Neuronal stem cell (in vitro differentiated cells): Measurements from ENCODE around the gene TAB2.

Experiments used
- DNase-seq: peaks from one replicate; pipeline ENCODE4 v3.0.0-alpha.2; 2013; ENCODE audit warnings: low spot score
- H2AFZ ChIP-seq: one replicate; pipeline ENCODE4 v1.6.1; 2013; ENCODE audit warnings: mild to moderate bottlenecking, low read length, inconsistent platforms
- H2AK5ac ChIP-seq: 2 replicates; pipeline ENCODE4 v1.6.1; 2013; ENCODE audit warnings: low read depth, mild to moderate bottlenecking, inconsistent platforms, low read length, moderate library complexity, mixed read lengths
- H2BK120ac ChIP-seq: 2 replicates; pipeline ENCODE4 v1.6.1; 2013; ENCODE audit warnings: low read depth, mild to moderate bottlenecking, inconsistent platforms, low read length, moderate library complexity, mixed read lengths
- H2BK12ac ChIP-seq: one replicate; pipeline ENCODE4 v1.6.1; 2013; ENCODE audit warnings: low read length, inconsistent platforms
- H2BK15ac ChIP-seq: 2 replicates; pipeline ENCODE4 v1.6.1; 2013; ENCODE audit warnings: mild to moderate bottlenecking, low read length, inconsistent platforms, mixed read lengths
- H2BK5ac ChIP-seq: one replicate; pipeline ENCODE4 v1.6.1; 2013; ENCODE audit warnings: inconsistent platforms, mild to moderate bottlenecking, low read length, moderate library complexity
- H3K14ac ChIP-seq: one replicate; pipeline ENCODE4 v1.6.1; 2013; ENCODE audit warnings: low read length, inconsistent platforms
- H3K18ac ChIP-seq: 2 replicates; pipeline ENCODE4 v1.6.1; 2013; ENCODE audit warnings: low read length, inconsistent platforms
- H3K23ac ChIP-seq: 2 replicates; pipeline ENCODE4 v1.6.1; 2013; ENCODE audit warnings: low read depth, mild to moderate bottlenecking, mixed read lengths, low read length, inconsistent platforms; ENCODE audit not compliant: poor library complexity
- H3K27ac ChIP-seq: replicated peaks from 3 replicates; pipeline ENCODE4 v1.5.1; 2013; ENCODE audit warnings: low read length, inconsistent platforms
- H3K27me3 ChIP-seq, 3 experiments: 2 replicates each; pipeline ENCODE4 v1.6.1; 2013; ENCODE audit warnings: low read length in 3 of 3, mild to moderate bottlenecking in 2 of 3, inconsistent platforms in 1 of 3, low read depth in 1 of 3, mixed read lengths in 1 of 3, moderate library complexity in 1 of 3; ENCODE audit not compliant: control insufficient read depth in 3 of 3, insufficient read depth in 3 of 3
- H3K36me3 ChIP-seq, 2 donors: replicated peaks in 1 of 2; 2 replicates each; pipeline ENCODE4 v1.6.1; 2013; ENCODE audit warnings: low read length in 2 of 2; ENCODE audit not compliant: control insufficient read depth in 2 of 2, insufficient read depth in 2 of 2
- H3K4ac ChIP-seq: 2 replicates; pipeline ENCODE4 v1.6.1; 2013; ENCODE audit warnings: inconsistent platforms, mild to moderate bottlenecking, low read length, moderate library complexity
- H3K4me1 ChIP-seq, 2 donors: 1 replicate in 1 of 2; 2 replicates in 1 of 2; pipeline ENCODE4 v1.6.1; 2013; ENCODE audit warnings: low read length in 2 of 2, low read depth in 1 of 2; ENCODE audit not compliant: control insufficient read depth in 2 of 2, insufficient read depth in 1 of 2
- H3K4me2 ChIP-seq: one replicate; pipeline ENCODE4 v1.6.1; 2013; ENCODE audit warnings: mild to moderate bottlenecking, low read length, inconsistent platforms; ENCODE audit not compliant: insufficient read depth, poor library complexity, severe bottlenecking
- H3K4me3 ChIP-seq, 2 donors: 2 replicates each; pipeline ENCODE4 v1.5.1; 2013; ENCODE audit warnings: low read length in 2 of 2, mild to moderate bottlenecking in 2 of 2, inconsistent platforms in 1 of 2, moderate library complexity in 1 of 2
- H3K79me1 ChIP-seq: one replicate; pipeline ENCODE4 v1.6.1; 2013; ENCODE audit warnings: low read depth, mild to moderate bottlenecking, inconsistent platforms, low read length, moderate library complexity
- H3K9ac ChIP-seq: one replicate; pipeline ENCODE4 v1.6.1; 2013; ENCODE audit warnings: mild to moderate bottlenecking, low read depth, low read length, inconsistent platforms; ENCODE audit not compliant: poor library complexity
- H3K9me3 ChIP-seq, 2 donors: replicated peaks in 1 of 2; 2 replicates each; pipeline versions ENCODE3 to v1.6.1; 2013; ENCODE audit warnings: low read length in 2 of 2, mild to moderate bottlenecking in 2 of 2, inconsistent platforms in 1 of 2, low read depth in 1 of 2, mixed read lengths in 1 of 2, moderate library complexity in 1 of 2; ENCODE audit not compliant: control insufficient read depth in 2 of 2, insufficient read depth in 1 of 2
- H4K8ac ChIP-seq: one replicate; pipeline ENCODE4 v1.6.1; 2013; ENCODE audit warnings: low read depth, mild to moderate bottlenecking, inconsistent platforms, low read length, moderate library complexity
- H4K91ac ChIP-seq: one replicate; pipeline ENCODE4 v1.6.1; 2013; ENCODE audit warnings: low read length, low read depth, mild to moderate bottlenecking, inconsistent platforms; ENCODE audit not compliant: poor library complexity
- WGBS, 2 donors: extraction: QIAGEN DNeasy Blood & Tissue Kit; methylation state at CpG; one replicate each; pipeline ENCODE4 v1.1.7; 2013; ENCODE audit warnings: missing lambda C conversion rate in 2 of 2, mixed read lengths in 1 of 2; ENCODE audit not compliant: insufficient read length in 2 of 2, insufficient replicate concordance in 1 of 2; ENCODE audit errors: extremely low coverage in 2 of 2; 5-methylcytosine and 5-hydroxymethylcytosine counted together

TAB2 gene

DNA sequence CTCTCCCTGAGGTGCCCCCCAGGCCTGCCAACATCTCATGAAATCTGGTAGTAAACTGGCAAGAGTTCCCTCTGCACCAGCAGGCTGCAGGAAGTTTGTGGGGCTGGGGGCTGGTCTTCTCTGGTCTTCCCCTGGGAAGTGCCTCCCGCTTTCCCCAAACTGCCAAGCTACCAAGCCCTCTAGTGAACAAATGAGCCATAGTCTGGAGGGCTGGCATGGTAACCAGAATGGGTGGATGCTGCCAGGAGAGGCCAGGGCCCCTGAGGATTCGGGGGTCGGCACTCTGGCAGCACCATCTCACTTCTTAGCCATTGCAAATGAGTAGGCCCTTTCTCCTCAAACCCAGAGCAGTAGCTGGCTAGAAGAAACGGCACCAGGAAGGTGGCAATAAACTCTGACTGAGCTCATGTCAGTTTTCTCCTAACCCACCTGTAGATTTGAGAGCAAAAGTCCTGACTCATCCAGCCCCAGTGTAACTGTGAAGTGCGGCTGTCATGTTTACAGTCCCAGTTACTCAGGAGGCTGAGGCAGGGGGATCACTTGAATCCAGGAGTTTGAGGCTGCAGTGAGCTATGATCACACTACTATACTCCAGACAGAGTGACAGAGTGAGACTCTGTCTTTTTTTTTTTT lies 131.4 kb downstream of the TAB2 start:
- WGBS, 2 donors, result no CpG with 5 or more reads among the region's 5 CpGs
- H2BK5ac ChIP-seq, result no peak overlapping the region
- H4K8ac ChIP-seq, result no peak overlapping the region
- no peak overlapping the region for H2BK12ac ChIP-seq
- peaks cover 0 to 4% of the 10 kb centered on the region in 2 donors for H3K9me3 ChIP-seq
- no peak for DNase-seq
- H2AFZ ChIP-seq, result no peak overlapping the region
- no peak overlapping the region for H3K4ac ChIP-seq
- no peak overlapping the region for H3K23ac ChIP-seq
- no peak overlapping the region for H3K4me2 ChIP-seq
- H3K27me3 ChIP-seq, result peaks cover 15 to 42% (median 36%) of the 10 kb centered on the region in 3 experiments
- H2AK5ac ChIP-seq, result no peak overlapping the region
- H3K36me3 ChIP-seq, result no peaks in the 10 kb centered on the region
- no peak overlapping the region for H3K9ac ChIP-seq
- no peak overlapping the region for H2BK15ac ChIP-seq
- no peak overlapping the region for H2BK120ac ChIP-seq
- no peak overlapping the region for H3K27ac ChIP-seq
- no peaks in the 10 kb centered on the region for H3K79me1 ChIP-seq
- no peaks in the 10 kb centered on the region for H3K4me1 ChIP-seq
- no peak overlapping the region for H4K91ac ChIP-seq
- no peak overlapping the region for H3K14ac ChIP-seq
- no peak overlapping the region for H3K4me3 ChIP-seq
- H3K18ac ChIP-seq, result no peak overlapping the region

DNA sequence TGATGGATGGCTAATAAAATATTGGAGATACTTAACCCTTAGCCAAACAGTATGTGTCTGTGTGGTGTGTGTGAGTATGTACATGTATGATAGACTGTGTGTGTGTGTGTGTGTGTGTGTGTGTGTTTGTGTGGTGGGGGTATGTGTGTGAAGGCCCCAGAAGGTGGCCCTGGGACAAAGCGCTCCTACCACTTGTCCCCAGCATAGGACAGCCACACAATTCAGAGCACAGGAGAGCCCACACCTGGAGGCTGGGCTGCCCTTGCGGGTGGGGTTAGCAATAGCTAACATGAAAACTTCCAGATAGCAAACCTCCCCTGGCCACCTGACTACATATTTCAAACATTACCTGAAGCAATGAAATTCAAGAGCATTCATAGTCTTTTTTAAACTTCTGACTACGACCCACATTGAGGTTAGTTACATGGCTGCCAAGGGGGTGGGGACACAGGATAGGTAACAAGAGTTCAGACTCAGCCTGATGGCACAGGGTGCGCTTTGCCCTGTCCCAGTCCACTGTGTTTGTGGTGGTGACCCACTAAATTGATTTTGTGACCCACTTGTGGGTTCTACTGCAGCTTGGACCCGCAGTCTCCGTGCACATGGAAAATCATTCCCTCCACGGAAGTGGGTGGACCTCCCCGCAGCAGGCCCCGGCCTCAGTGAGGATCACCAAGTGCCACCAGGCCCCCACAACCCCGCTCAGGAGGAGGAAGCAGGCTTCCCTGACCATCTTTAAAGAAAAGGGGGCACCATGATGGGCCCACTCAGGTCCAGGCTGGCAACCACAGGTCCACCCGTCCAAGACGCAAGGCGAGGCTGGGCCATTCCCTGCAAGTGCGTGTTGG lies 132.5 kb downstream of the TAB2 start:
- Histone ChIP-seq H3K4ac (no peak overlapping the region), H4K91ac (no peak overlapping the region), H3K18ac (peak overlapping the region; percentile 90), H3K4me2 (peak overlapping the region; percentile 82), H3K4me1 (no peaks in the 10 kb centered on the region), H3K4me3 (peak overlapping the region in 1 of 2 donors; percentile 78), H2BK12ac (peak overlapping the region; percentile 65), H2BK120ac (no peak overlapping the region), H2BK15ac (peak overlapping the region; percentile 6), H2AFZ (no peak overlapping the region), H3K9ac (no peak overlapping the region), H3K9me3 (no peaks in the 10 kb centered on the region), H2AK5ac (no peak overlapping the region), H3K36me3 (no peaks in the 10 kb centered on the region), H3K79me1 (no peaks in the 10 kb centered on the region), H3K27ac (no peak overlapping the region), H3K14ac (no peak overlapping the region), H3K27me3 (peaks cover 15 to 47% (median 36%) of the 10 kb centered on the region in 3 experiments), H3K23ac (peak overlapping the region; percentile 74), H2BK5ac (peak overlapping the region; percentile 6), H4K8ac (no peak overlapping the region)
- DNase-seq, result no peak
- no CpG with 5 or more reads among the region's 14 CpGs for WGBS, 2 donors

DNA sequence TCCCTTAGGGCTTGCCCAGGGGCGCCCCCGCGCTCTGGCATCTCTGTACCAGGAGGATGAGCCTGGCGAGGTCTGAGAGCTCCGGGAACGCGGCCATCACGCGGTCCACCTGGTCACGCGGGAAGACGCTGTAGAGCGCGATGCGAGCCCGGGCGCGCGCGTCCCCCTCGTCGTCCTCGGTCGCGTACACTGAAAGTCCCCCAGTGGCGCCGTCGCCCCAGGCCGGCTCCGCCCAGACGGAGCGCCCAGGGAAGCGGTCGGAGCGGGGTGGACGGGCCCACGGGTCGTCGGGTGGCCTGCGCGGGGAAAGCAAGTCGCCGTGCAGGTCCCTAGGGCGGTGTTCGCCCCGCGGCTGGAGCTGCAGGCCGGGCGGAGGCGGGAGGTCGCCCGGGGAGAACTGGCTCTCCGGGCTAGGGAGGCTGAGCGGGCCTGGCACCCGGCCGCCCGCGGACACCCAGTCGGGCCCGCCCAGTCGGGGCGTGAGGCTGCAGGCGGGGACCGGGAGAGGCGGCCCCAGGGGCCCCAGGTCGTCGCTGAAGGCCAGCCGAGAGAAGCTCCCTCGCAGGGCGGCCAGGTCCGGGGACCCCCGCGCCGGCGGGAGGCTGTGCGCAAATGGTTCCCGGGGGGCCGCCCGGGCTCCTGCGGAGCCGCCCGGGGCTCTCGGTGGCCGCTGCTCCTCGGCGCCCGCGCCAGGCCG lies 133.3 kb downstream of the TAB2 start:
- H3K4me2 ChIP-seq, result peak overlapping the region; percentile 82
- no peaks in the 10 kb centered on the region for H3K36me3 ChIP-seq
- no peaks in the 10 kb centered on the region for H3K9me3 ChIP-seq
- peak overlapping the region; percentile 83 for H3K9ac ChIP-seq
- no peak overlapping the region for H2AK5ac ChIP-seq
- DNase-seq, result no peak
- peak overlapping the region; percentile 6 for H2BK5ac ChIP-seq
- peak overlapping the region; percentile 29 for H2AFZ ChIP-seq
- H3K18ac ChIP-seq, result peak overlapping the region; percentile 90
- H2BK12ac ChIP-seq, result peak overlapping the region; percentile 65
- H2BK120ac ChIP-seq, result no peak overlapping the region
- H4K91ac ChIP-seq, result no peak overlapping the region
- H4K8ac ChIP-seq, result no peak overlapping the region
- H3K4me1 ChIP-seq, result no peaks in the 10 kb centered on the region
- H3K79me1 ChIP-seq, result no peaks in the 10 kb centered on the region
- H3K14ac ChIP-seq, result peak overlapping the region; percentile 85
- no peak overlapping the region for H3K27ac ChIP-seq
- peak overlapping the region; percentile 74 for H3K23ac ChIP-seq
- no CpG with 5 or more reads among the region's 89 CpGs for WGBS, 2 donors
- peaks cover 15 to 47% (median 36%) of the 10 kb centered on the region in 3 experiments for H3K27me3 ChIP-seq
- peak overlapping the region; percentile 6 for H2BK15ac ChIP-seq
- H3K4me3 ChIP-seq, result peak overlapping the region in 1 of 2 donors; percentile 78
- no peak overlapping the region for H3K4ac ChIP-seq
